SK-N-MC (cell line): ENCODE results near the gene MYO15A.

Experiments
- EZH2 ChIP-seq: fragments of 200-600 bp; sonication (generic); IDR thresholded peaks from one replicate; pipeline ENCODE4 v1.6.1; 2017; ENCODE audit warnings: antibody characterized with exemption
- FOXP2 ChIP-seq: optimal IDR thresholded peaks from 2 replicates; pipeline ENCODE3; 2011; ENCODE audit warnings: mild to moderate bottlenecking, moderate library complexity; ENCODE audit not compliant: insufficient read depth; ENCODE audit errors: extremely low read length, control extremely low read depth
- POLR2AphosphoS5 ChIP-seq: IDR thresholded peaks from 2 replicates; pipeline ENCODE4 v1.6.1; 2012; ENCODE audit warnings: mild to moderate bottlenecking, low read depth, low read length, borderline replicate concordance

- TF ChIP-seq EZH2 (no peak), POLR2AphosphoS5 (no peak), FOXP2 (no peak)
These were observed 115.5 kb downstream of the MYO15A start for GRCh38 chr17:18224053-18224386.
